Kidney (tissue), 14 donors: ENCODE data around the gene RAPGEF6. TPM values are rescaled to one million over a fixed set of nuclear protein-coding genes. Genes with fewer than 3 reads are reported as not detected.

Source experiments
- DNase-seq, 5 donors: peaks; one replicate each; pipeline ENCODE4 v3.0.0-alpha.2; 2013 to 2020
- FAIRE-seq: peaks from 2 replicates; lab custom pipeline; 2012; peaks lifted over from hg19 to GRCh38; lab: Jason Lieb, UNC
- H3K27ac ChIP-seq, 2 donors: one replicate each; pipeline ENCODE4 v1.7.0; 2013; ENCODE audit warnings: low read depth in 2 of 2, low read length in 2 of 2, inconsistent platforms in 1 of 2
- H3K27me3 ChIP-seq: one replicate; pipeline ENCODE4 v1.7.1; 2013; ENCODE audit warnings: low read length, inconsistent platforms; ENCODE audit not compliant: control insufficient read depth, insufficient read depth
- H3K36me3 ChIP-seq, 3 donors: one replicate each; pipeline versions ENCODE4 v1.7.0 to v1.7.1; 2013; ENCODE audit warnings: low read length in 3 of 3, control low read depth in 1 of 3, inconsistent platforms in 1 of 3; ENCODE audit not compliant: insufficient read depth in 3 of 3, control insufficient read depth in 2 of 3
- H3K4me1 ChIP-seq, 3 donors: one replicate each; pipeline versions ENCODE4 v1.7.0 to v1.7.1; 2013; ENCODE audit warnings: low read length in 3 of 3, inconsistent platforms in 1 of 3, low read depth in 1 of 3; ENCODE audit not compliant: control insufficient read depth in 2 of 3, insufficient read depth in 2 of 3
- H3K4me3 ChIP-seq, 3 donors: one replicate each; pipeline versions ENCODE4 v1.7.0 to v1.8.1; 2013; ENCODE audit warnings: low read length in 3 of 3, control low read depth in 1 of 3, inconsistent platforms in 1 of 3
- H3K9ac ChIP-seq, 3 donors: one replicate each; pipeline versions ENCODE4 v1.7.0 to v1.7.1; 2013; ENCODE audit warnings: low read length in 3 of 3, control low read depth in 1 of 3, inconsistent platforms in 1 of 3
- H3K9me3 ChIP-seq, 3 donors: one replicate each; pipeline versions ENCODE4 v1.7.0 to v1.7.1; 2013; ENCODE audit warnings: low read length in 3 of 3, control low read depth in 1 of 3, inconsistent platforms in 1 of 3; ENCODE audit not compliant: control insufficient read depth in 2 of 3, insufficient read depth in 1 of 3
- intact Hi-C: fragments of 100-400 bp; cut with DNase I; formaldehyde crosslinking; loops from one replicate; pipeline ENCODE4 v1.11.1; 2022
- polyA plus RNA-seq: library from polyadenylated mRNA; stranded (reverse); fragments of 350-450 nt; fragmentation: Illumina TruSeq; extraction: RNeasy Lipid Tissue Mini Kit (QIAGEN cat#74804); gene quantifications from one replicate; pipeline ENCODE4 v1.2.3, GENCODE V29; 2014; ENCODE audit warnings: low read depth, low replicate concordance; ENCODE audit not compliant: insufficient read depth
- total RNA-seq: library from RNA; stranded (reverse); fragmentation: NEBNext Ultra II Directional; extraction: Animal tissue kit (Norgen Biotek cat#: 25700); gene quantifications from one replicate; pipeline ENCODE4 v1.2.1, GENCODE V29; 2021
- TF ChIP-seq, protein P1 (sequence below): IDR thresholded peaks from 3 replicates; pipeline ENCODE4 v1.5.1; 2012; ENCODE audit warnings: mild to moderate bottlenecking, moderate library complexity, borderline replicate concordance; ENCODE audit not compliant: insufficient read depth; ENCODE audit errors: extremely low read depth
- donor health status: control.
- donor health status: control.
- donor health status: control.
- donor health status: control.
- donor health status: control.
- donor health status: DM: yes; HTN: yes; CAD: no.
- donor health status: Normal renal cell carcinoma (clear cell type).

Gene RAPGEF6
- total and polyA plus RNA-seq, 2 donors from 2014 or later = 1.8 to 28.6 TPM

- intact Hi-C loops = no loop called here
- no peaks in the 10 kb centered on the region for H3K4me1 ChIP-seq
- DNase-seq = no peak
- H3K27ac ChIP-seq = no peak overlapping the region
- no peaks in the 10 kb centered on the region for H3K9me3 ChIP-seq
- H3K27me3 ChIP-seq = no peaks in the 10 kb centered on the region
- H3K9ac ChIP-seq = no peak overlapping the region
- no peak overlapping the region for H3K4me3 ChIP-seq
- peaks cover 0 to 22% (median 0%) of the 10 kb centered on the region in 3 donors for H3K36me3 ChIP-seq
- no peak for FAIRE-seq
- TF ChIP-seq, protein P1, sequence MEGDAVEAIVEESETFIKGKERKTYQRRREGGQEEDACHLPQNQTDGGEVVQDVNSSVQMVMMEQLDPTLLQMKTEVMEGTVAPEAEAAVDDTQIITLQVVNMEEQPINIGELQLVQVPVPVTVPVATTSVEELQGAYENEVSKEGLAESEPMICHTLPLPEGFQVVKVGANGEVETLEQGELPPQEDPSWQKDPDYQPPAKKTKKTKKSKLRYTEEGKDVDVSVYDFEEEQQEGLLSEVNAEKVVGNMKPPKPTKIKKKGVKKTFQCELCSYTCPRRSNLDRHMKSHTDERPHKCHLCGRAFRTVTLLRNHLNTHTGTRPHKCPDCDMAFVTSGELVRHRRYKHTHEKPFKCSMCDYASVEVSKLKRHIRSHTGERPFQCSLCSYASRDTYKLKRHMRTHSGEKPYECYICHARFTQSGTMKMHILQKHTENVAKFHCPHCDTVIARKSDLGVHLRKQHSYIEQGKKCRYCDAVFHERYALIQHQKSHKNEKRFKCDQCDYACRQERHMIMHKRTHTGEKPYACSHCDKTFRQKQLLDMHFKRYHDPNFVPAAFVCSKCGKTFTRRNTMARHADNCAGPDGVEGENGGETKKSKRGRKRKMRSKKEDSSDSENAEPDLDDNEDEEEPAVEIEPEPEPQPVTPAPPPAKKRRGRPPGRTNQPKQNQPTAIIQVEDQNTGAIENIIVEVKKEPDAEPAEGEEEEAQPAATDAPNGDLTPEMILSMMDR = no peak
These were observed 204.2 kb downstream of the RAPGEF6 start for GRCh38 chr5:131430794-131431193.

DNA sequence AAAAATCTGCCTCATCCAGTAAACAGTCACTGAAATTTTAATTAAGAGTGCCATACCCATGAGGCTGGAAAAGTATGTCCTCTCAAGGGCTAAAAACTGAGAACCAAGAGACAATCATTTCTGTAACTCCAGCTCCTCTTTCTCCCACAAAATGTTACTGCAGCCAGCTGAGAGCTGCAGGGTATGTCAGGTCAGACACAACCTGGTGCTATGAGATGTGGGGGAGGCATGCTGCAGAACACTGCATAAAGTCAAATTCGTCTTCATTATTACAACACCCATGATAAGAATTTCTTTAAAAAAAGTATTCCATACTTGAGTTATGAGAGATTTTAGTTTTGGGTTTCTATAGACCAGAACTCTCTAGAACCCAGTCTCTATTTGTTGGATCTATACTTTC is 209.0 kb downstream of the RAPGEF6 start:
- Histone ChIP-seq H3K4me1 (no peaks in the 10 kb centered on the region), H3K27ac (no peak overlapping the region), H3K27me3 (no peaks in the 10 kb centered on the region), H3K9me3 (no peaks in the 10 kb centered on the region), H3K9ac (no peak overlapping the region), H3K4me3 (no peak overlapping the region), H3K36me3 (peaks cover 0 to 12% (median 0%) of the 10 kb centered on the region in 3 donors)
- FAIRE-seq = no peak
- no peak for DNase-seq
- intact Hi-C loops = no loop called here
- TF ChIP-seq, protein P1 = no peak

GRCh38 chr5:131423056-131423455 is 212.0 kb downstream of the RAPGEF6 start:
- Histone ChIP-seq H3K27ac (no peak overlapping the region), H3K27me3 (no peaks in the 10 kb centered on the region), H3K4me1 (no peaks in the 10 kb centered on the region), H3K9ac (no peak overlapping the region), H3K9me3 (no peaks in the 10 kb centered on the region), H3K4me3 (no peak overlapping the region), H3K36me3 (no peaks in the 10 kb centered on the region)
- FAIRE-seq = no peak
- TF ChIP-seq, protein P1 = peak; percentile 17
- intact Hi-C loops = no loop called here
- no peak for DNase-seq

GRCh38 chr5:131419877-131420276 is 215.2 kb downstream of the RAPGEF6 start:
- Histone ChIP-seq H3K9me3 (no peaks in the 10 kb centered on the region), H3K4me1 (peaks cover 0 to 2% (median 0%) of the 10 kb centered on the region in 3 donors), H3K36me3 (no peaks in the 10 kb centered on the region), H3K9ac (no peak overlapping the region), H3K27me3 (no peaks in the 10 kb centered on the region), H3K27ac (no peak overlapping the region), H3K4me3 (no peak overlapping the region)
- FAIRE-seq (no peak), DNase-seq (peak in 1 of 5 donors; percentile 16)
- intact Hi-C loops = no loop called here
- TF ChIP-seq, protein P1 = no peak
